ENCODE measurements around the gene HOXC13.

The HOXC13 gene

DNA sequence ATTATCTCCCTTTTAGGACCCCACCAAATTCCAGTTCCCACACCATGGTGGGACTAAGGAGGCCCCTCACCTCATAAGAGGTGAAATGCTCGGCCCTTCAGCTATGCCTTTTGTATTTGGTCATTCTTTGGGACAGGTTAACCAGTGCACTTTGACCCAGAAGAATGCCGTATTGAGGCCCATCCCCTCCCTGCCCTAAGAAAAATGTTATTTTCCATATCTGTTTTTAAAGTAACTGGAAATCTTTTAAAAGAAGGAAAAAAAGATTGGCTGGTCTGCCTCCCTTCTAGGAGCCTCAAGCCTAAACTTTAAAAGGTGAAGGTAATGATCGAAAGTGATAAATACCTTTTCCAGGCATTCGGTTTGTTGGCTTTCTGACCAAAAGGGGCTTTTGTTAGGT, 5.7 kb upstream of the HOXC13 start:
- H3K27ac ChIP-seq (ENCODE audit: extremely low read depth, low read depth, low read length), result no peak overlapping the region
- H3K36me3 ChIP-seq (ENCODE audit: control insufficient read depth in 2 of 2, insufficient read depth in 1 of 2, low read length in 2 of 2), result no peaks in the 10 kb centered on the region
- POLR2A ChIA-PET, result no interaction called here
- no peaks in the 10 kb centered on the region for H3K4me1 ChIP-seq (ENCODE audit: control insufficient read depth, insufficient read depth, low read length)
- TF ChIP-seq ZNF133 (tag by site-specific recombination; IDR thresholded peaks at IDR 0.05) (no peak), ZFP69B (tag by site-specific recombination; IDR thresholded peaks at IDR 0.05) (no peak), ZNF501 (tag by site-specific recombination; IDR thresholded peaks at IDR 0.05) (no peak), SP7 (tag by site-specific recombination; IDR thresholded peaks at IDR 0.05) (no peak), ZNF266 (tag by site-specific recombination; IDR thresholded peaks at IDR 0.05; ENCODE audit: low read depth) (no peak), BCL11B (tag by site-specific recombination; IDR thresholded peaks at IDR 0.05; ENCODE audit: low read depth) (no peak), ZNF654 (tag by site-specific recombination; IDR thresholded peaks at IDR 0.05; ENCODE audit: low read depth) (no peak), ZFHX2 (tag by site-specific recombination; conservative IDR thresholded peaks at IDR 0.05) (no peak), GLI2 (tag by site-specific recombination; IDR thresholded peaks at IDR 0.05; ENCODE audit: borderline replicate concordance, low read depth) (no peak), ZNF214 (tag by site-specific recombination; IDR thresholded peaks at IDR 0.05; ENCODE audit: borderline replicate concordance) (no peak)
- TF ChIP-seq, protein P1, sequence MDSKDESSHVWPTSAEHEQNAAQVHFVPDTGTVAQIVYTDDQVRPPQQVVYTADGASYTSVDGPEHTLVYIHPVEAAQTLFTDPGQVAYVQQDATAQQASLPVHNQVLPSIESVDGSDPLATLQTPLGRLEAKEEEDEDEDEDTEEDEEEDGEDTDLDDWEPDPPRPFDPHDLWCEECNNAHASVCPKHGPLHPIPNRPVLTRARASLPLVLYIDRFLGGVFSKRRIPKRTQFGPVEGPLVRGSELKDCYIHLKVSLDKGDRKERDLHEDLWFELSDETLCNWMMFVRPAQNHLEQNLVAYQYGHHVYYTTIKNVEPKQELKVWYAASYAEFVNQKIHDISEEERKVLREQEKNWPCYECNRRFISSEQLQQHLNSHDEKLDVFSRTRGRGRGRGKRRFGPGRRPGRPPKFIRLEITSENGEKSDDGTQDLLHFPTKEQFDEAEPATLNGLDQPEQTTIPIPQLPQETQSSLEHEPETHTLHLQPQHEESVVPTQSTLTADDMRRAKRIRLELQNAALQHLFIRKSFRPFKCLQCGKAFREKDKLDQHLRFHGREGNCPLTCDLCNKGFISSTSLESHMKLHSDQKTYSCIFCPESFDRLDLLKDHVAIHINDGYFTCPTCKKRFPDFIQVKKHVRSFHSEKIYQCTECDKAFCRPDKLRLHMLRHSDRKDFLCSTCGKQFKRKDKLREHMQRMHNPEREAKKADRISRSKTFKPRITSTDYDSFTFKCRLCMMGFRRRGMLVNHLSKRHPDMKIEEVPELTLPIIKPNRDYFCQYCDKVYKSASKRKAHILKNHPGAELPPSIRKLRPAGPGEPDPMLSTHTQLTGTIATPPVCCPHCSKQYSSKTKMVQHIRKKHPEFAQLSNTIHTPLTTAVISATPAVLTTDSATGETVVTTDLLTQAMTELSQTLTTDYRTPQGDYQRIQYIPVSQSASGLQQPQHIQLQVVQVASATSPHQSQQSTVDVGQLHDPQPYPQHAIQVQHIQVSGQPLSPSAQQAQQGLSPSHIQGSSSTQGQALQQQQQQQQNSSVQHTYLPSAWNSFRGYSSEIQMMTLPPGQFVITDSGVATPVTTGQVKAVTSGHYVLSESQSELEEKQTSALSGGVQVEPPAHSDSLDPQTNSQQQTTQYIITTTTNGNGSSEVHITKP (tag by site-specific recombination; IDR thresholded peaks at IDR 0.05), result no peak
- TF ChIP-seq, protein P2, sequence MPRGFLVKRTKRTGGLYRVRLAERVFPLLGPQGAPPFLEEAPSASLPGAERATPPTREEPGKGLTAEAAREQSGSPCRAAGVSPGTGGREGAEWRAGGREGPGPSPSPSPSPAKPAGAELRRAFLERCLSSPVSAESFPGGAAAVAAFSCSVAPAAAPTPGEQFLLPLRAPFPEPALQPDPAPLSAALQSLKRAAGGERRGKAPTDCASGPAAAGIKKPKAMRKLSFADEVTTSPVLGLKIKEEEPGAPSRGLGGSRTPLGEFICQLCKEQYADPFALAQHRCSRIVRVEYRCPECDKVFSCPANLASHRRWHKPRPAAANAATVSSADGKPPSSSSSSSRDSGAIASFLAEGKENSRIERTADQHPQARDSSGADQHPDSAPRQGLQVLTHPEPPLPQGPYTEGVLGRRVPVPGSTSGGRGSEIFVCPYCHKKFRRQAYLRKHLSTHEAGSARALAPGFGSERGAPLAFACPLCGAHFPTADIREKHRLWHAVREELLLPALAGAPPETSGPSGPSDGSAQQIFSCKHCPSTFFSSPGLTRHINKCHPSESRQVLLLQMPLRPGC (tag by site-specific recombination; IDR thresholded peaks at IDR 0.05), result no peak
- TF ChIP-seq, protein P3, sequence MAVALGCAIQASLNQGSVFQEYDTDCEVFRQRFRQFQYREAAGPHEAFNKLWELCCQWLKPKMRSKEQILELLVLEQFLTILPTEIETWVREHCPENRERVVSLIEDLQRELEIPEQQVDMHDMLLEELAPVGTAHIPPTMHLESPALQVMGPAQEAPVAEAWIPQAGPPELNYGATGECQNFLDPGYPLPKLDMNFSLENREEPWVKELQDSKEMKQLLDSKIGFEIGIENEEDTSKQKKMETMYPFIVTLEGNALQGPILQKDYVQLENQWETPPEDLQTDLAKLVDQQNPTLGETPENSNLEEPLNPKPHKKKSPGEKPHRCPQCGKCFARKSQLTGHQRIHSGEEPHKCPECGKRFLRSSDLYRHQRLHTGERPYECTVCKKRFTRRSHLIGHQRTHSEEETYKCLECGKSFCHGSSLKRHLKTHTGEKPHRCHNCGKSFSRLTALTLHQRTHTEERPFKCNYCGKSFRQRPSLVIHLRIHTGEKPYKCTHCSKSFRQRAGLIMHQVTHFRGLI (tag by site-specific recombination; IDR thresholded peaks at IDR 0.05), result no peak
- no peak overlapping the region for H3K4me3 ChIP-seq (ENCODE audit: low read depth, low read length)
- CTCF ChIA-PET, result interaction anchor here (2.1 kb wide), 1 partner anchor 141 kb away, joined by 9 read pairs; no protein-coding TSS in a partner anchor
- no peaks in the 10 kb centered on the region for H3K9me3 ChIP-seq (ENCODE audit: control insufficient read depth, insufficient read depth, low read depth, low read length)

DNA sequence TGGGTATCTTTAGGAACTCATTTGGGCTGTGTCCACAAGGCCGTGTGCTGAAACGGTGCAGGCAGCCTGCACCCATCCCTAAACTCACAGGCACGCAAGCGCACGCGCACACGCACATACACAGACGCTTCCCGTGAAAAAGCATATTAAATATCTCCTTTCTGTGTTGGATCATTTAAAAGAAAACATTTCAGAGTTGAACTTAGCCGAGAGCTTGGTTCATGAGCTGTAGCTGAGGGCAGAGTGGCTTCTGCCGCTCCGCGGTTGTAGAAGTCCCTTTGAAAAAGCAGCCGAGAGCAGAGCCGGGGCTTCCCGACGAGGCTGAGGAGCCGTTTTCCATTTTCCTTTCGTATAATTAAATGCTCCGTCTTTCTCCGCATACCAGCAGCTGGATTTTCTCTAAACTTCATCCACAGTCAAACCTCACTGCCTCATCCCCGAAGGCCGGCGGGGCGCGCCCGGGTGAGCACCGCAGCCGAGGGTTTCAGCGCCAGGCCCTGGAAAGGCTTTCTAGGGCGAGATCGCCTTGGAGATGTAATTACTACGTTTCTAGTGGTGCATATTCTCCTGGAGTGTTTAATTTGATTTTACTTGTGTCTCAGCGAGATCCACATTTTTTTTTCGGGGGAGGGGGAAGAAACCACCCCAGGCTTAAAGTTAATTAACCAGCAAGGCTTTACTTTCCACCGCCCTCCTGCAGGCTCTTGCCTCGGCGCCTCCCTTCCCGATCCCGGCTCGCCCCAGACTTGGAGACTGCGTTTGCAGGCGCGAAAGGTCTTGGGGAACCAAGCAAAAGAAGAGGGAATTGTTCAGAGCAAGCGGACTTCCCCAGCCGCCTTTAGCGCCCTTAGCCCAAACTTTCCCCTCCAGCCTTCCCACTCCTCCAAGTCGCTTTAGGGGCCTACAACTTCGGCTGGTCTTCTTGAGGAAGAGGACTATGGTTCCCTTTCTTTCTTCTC, 3.0 kb upstream of the HOXC13 start:
- no peaks in the 10 kb centered on the region for H3K9me3 ChIP-seq (ENCODE audit: control insufficient read depth, insufficient read depth, low read depth, low read length)
- no peaks in the 10 kb centered on the region for H3K36me3 ChIP-seq (ENCODE audit: control insufficient read depth in 2 of 2, insufficient read depth in 1 of 2, low read length in 2 of 2)
- CTCF ChIA-PET, result interaction anchor here (0.6 to 1.6 kb wide), 3 partner anchors 16 to 234 kb away, joined by 3 to 9 read pairs (median 3); no protein-coding TSS in a partner anchor
- POLR2A ChIA-PET, result no interaction called here
- TF ChIP-seq, protein P4, sequence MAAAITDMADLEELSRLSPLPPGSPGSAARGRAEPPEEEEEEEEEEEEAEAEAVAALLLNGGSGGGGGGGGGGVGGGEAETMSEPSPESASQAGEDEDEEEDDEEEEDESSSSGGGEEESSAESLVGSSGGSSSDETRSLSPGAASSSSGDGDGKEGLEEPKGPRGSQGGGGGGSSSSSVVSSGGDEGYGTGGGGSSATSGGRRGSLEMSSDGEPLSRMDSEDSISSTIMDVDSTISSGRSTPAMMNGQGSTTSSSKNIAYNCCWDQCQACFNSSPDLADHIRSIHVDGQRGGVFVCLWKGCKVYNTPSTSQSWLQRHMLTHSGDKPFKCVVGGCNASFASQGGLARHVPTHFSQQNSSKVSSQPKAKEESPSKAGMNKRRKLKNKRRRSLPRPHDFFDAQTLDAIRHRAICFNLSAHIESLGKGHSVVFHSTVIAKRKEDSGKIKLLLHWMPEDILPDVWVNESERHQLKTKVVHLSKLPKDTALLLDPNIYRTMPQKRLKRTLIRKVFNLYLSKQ (tag by site-specific recombination; IDR thresholded peaks at IDR 0.05; ENCODE audit: borderline replicate concordance), result no peak
- TF ChIP-seq ZNF777 (tag by site-specific recombination; IDR thresholded peaks at IDR 0.05; ENCODE audit: borderline replicate concordance) (no peak), ZNF223 (tag by site-specific recombination; IDR thresholded peaks at IDR 0.05) (0 out of 2 replicates have a peak, but pooled peaks have one; percentile 40)
- TF ChIP-seq, protein P5, sequence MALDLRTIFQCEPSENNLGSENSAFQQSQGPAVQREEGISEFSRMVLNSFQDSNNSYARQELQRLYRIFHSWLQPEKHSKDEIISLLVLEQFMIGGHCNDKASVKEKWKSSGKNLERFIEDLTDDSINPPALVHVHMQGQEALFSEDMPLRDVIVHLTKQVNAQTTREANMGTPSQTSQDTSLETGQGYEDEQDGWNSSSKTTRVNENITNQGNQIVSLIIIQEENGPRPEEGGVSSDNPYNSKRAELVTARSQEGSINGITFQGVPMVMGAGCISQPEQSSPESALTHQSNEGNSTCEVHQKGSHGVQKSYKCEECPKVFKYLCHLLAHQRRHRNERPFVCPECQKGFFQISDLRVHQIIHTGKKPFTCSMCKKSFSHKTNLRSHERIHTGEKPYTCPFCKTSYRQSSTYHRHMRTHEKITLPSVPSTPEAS (tag by site-specific recombination; IDR thresholded peaks at IDR 0.05), result no peak
- no peaks in the 10 kb centered on the region for H3K4me1 ChIP-seq (ENCODE audit: control insufficient read depth, insufficient read depth, low read length)
- H3K27ac ChIP-seq (ENCODE audit: extremely low read depth, low read depth, low read length), result no peak overlapping the region
- H3K4me3 ChIP-seq (ENCODE audit: low read depth, low read length), result no peak overlapping the region

Measured in HEK293 (cell line).